Stimulated activated CD8-positive, alpha-beta memory T cell treated with anti-CD3 and anti-CD28 coated beads, Interleukin-7, amount 100 ng/mL, for 1 hour (primary cell): ENCODE results near the gene CACNA2D3.
"Not testable (repeated sequence)": the region's sequence is repeated elsewhere in the genome, so short reads cannot be mapped to it uniquely, and the experiment has no call there.

ENCODE experiments used
- DNase-seq, 2 donors: peaks; one replicate each; pipeline ENCODE4 v3.0.0-alpha.2; 2020; ENCODE audit warnings: low read depth in 2 of 2

Gene CACNA2D3

GRCh38 chr3:54631516-54632325 lies 509.4 kb downstream of the CACNA2D3 start:
- DNase-seq = no peak

GRCh38 chr3:54632326-54632665 lies 509.9 kb downstream of the CACNA2D3 start:
- no peak for DNase-seq

GRCh38 chr3:54632834-54633233 lies 510.5 kb downstream of the CACNA2D3 start:
- DNase-seq = no peak

GRCh38 chr3:54633444-54634121 lies 511.2 kb downstream of the CACNA2D3 start:
- DNase-seq = no peak

GRCh38 chr3:54634122-54634469 lies 511.7 kb downstream of the CACNA2D3 start:
- DNase-seq = no peak

GRCh38 chr3:54639790-54640372 lies 517.5 kb downstream of the CACNA2D3 start:
- DNase-seq = not testable (repeated sequence)

- DNase-seq = no peak
Measured at GRCh38 chr3:54641226-54642014, 519.1 kb downstream of the CACNA2D3 start.

GRCh38 chr3:54642147-54642546 lies 519.8 kb downstream of the CACNA2D3 start:
- DNase-seq = no peak

GRCh38 chr3:54647721-54648120 lies 525.4 kb downstream of the CACNA2D3 start:
- DNase-seq = no peak

GRCh38 chr3:54649551-54649950 lies 527.2 kb downstream of the CACNA2D3 start:
- no peak for DNase-seq

- no peak for DNase-seq
Measured at GRCh38 chr3:54653456-54654195, 531.3 kb downstream of the CACNA2D3 start.

- no peak for DNase-seq
Measured at GRCh38 chr3:54654776-54655175, 532.4 kb downstream of the CACNA2D3 start.

GRCh38 chr3:54659347-54659746 lies 537.0 kb downstream of the CACNA2D3 start:
- DNase-seq = no peak

- no peak for DNase-seq
Measured at GRCh38 chr3:54660714-54661132, 538.4 kb downstream of the CACNA2D3 start.

GRCh38 chr3:54661151-54661550 lies 538.8 kb downstream of the CACNA2D3 start:
- DNase-seq = no peak

- no peak for DNase-seq
Measured at GRCh38 chr3:54663501-54664011, 541.2 kb downstream of the CACNA2D3 start.

- no peak for DNase-seq
Measured at GRCh38 chr3:54665016-54665600, 542.8 kb downstream of the CACNA2D3 start.

GRCh38 chr3:54668236-54668635 lies 545.9 kb downstream of the CACNA2D3 start:
- no peak for DNase-seq

GRCh38 chr3:54670201-54671000 lies 548.0 kb downstream of the CACNA2D3 start:
- DNase-seq = no peak

GRCh38 chr3:54671511-54671910 lies 549.2 kb downstream of the CACNA2D3 start:
- no peak for DNase-seq
